Right lobe of liver (tissue), 4 donors: ENCODE measurements around the gene SLC36A4.

ENCODE experiments used
- CTCF ChIP-seq, 4 donors: fragments of 200-600 bp in 3 of 4; fragments of 450-650 bp in 1 of 4; IDR thresholded peaks; one replicate each; pipeline versions ENCODE4 v1.5.1 to v1.8.0; 2016 to 2022; ENCODE audit warnings: antibody characterized with exemption in 4 of 4, mild to moderate bottlenecking in 2 of 4
- POLR2A ChIP-seq: fragments of 450-650 bp; IDR thresholded peaks from one replicate; pipeline ENCODE4 v1.6.1; 2017; ENCODE audit warnings: antibody characterized with exemption, mild to moderate bottlenecking
- donor health status: DM: no; HTN: no; CAD: no.
- donor health status: DM: no; HTN: no; CAD: no.
- donor health status: DM: no; HTN: yes; CAD: no.

GRCh38 chr11:93238956-93239355 is 41.2 kb upstream of the SLC36A4 start:
- no peak for TF ChIP-seq CTCF (IDR thresholded peaks at IDR 0.05)
- TF ChIP-seq POLR2A = no peak
